ENCODE measurements around the gene ATRN. TPM values are rescaled to one million over a fixed set of nuclear protein-coding genes. Genes with fewer than 3 reads are reported as not detected.

The ATRN gene
- total RNA-seq, 1 experiment from 2014 or later = 19.9 TPM

GRCh38 chr20:3659492-3660261, 188.9 kb downstream of the ATRN start:
- ChIA-PET CTCF (interaction anchor here (0.9 to 4.4 kb wide), 8 partner anchors 11 to 343 kb away, joined by 3 to 17 read pairs (median 6); no protein-coding TSS in a partner anchor), POLR2A (no interaction called here)
- Mint-ChIP-seq H3K4me1 (peaks cover 8% of the 10 kb centered on the region; the same call in 1 of the 2 replicates), H3K27ac (no peak overlapping the region), H3K4me3 (peak overlapping the region; percentile 50), H3K9me3 (peaks cover 3% of the 10 kb centered on the region; the same call in 1 of the 2 replicates), H3K36me3 (no peaks in the 10 kb centered on the region), H3K27me3 (ENCODE audit: low read depth) (peaks cover 54% of the 10 kb centered on the region)
- DNase-seq (ENCODE audit: low spot score) = no peak
- no peak for ATAC-seq
- TF ChIP-seq ZNF232 (CRISPR knock-in tag; IDR thresholded peaks at IDR 0.05) = no peak
- no peak for TF ChIP-seq ARID4B (CRISPR knock-in tag; IDR thresholded peaks at IDR 0.05; ENCODE audit: borderline replicate concordance)
- TF ChIP-seq USF1 (CRISPR knock-in tag; IDR thresholded peaks at IDR 0.05) = no peak
- TF ChIP-seq KAT7 (CRISPR knock-in tag; IDR thresholded peaks at IDR 0.05; ENCODE audit: borderline replicate concordance) = no peak
- TF ChIP-seq GABPB1 (CRISPR knock-in tag; IDR thresholded peaks at IDR 0.05) = no peak
- TF ChIP-seq PRRX2 (CRISPR knock-in tag; IDR thresholded peaks at IDR 0.05) = no peak
- TF ChIP-seq RORB (CRISPR knock-in tag; IDR thresholded peaks at IDR 0.05) = no peak
- no peak for TF ChIP-seq ZNF416 (CRISPR knock-in tag; IDR thresholded peaks at IDR 0.05)
- TF ChIP-seq FOXP1 (CRISPR knock-in tag; IDR thresholded peaks at IDR 0.05; ENCODE audit: borderline replicate concordance) = no peak
- no peak for TF ChIP-seq ZNF281 (CRISPR knock-in tag; IDR thresholded peaks at IDR 0.05)
- no peak for TF ChIP-seq E2F4 (CRISPR knock-in tag; IDR thresholded peaks at IDR 0.05; ENCODE audit: borderline replicate concordance, low read depth)
- TF ChIP-seq CBFB (CRISPR knock-in tag; IDR thresholded peaks at IDR 0.05; ENCODE audit: low read depth) = no peak
- no peak for TF ChIP-seq ATF6 (CRISPR knock-in tag; IDR thresholded peaks at IDR 0.05)
- TF ChIP-seq SP1 (CRISPR knock-in tag; conservative IDR thresholded peaks at IDR 0.05) = no peak
- no peak for TF ChIP-seq OVOL2 (CRISPR knock-in tag; IDR thresholded peaks at IDR 0.05; ENCODE audit: borderline replicate concordance)
- TF ChIP-seq AR (CRISPR knock-in tag; IDR thresholded peaks at IDR 0.05) = no peak
- no peak for TF ChIP-seq JAZF1 (CRISPR knock-in tag; IDR thresholded peaks at IDR 0.05)
- TF ChIP-seq MLX (CRISPR knock-in tag; IDR thresholded peaks at IDR 0.05) = no peak
- no peak for TF ChIP-seq IRF1 (CRISPR knock-in tag; IDR thresholded peaks at IDR 0.05)
